Right cardiac atrium (tissue), 5 donors: Measurements from ENCODE around the gene LGR5. TPM values are rescaled to one million over a fixed set of nuclear protein-coding genes. Genes with fewer than 3 reads are reported as not detected.

Experiments
- ATAC-seq, 2 donors: fragments of 200-7000 bp; cut with Tn5 transposase; one replicate each; pipeline versions ENCODE4 v1.8.0 to v1.9.1; 2020; ENCODE audit warnings: moderate library complexity in 2 of 2, mild to moderate bottlenecking in 1 of 2
- DNase-seq, 3 donors: peaks; one replicate each; pipeline ENCODE4 v3.0.0-alpha.2; 2020
- H3K27ac ChIP-seq: one replicate; pipeline ENCODE4 v1.5.1; 2013; ENCODE audit warnings: mild to moderate bottlenecking, low read length, control low read depth, moderate library complexity
- H3K27me3 ChIP-seq: one replicate; pipeline ENCODE4 v1.6.1; 2013; ENCODE audit not compliant: control insufficient read depth, insufficient read depth
- H3K4me1 ChIP-seq: one replicate; pipeline ENCODE4 v1.6.1; 2013; ENCODE audit warnings: low read length; ENCODE audit not compliant: control insufficient read depth, insufficient read depth
- H3K4me3 ChIP-seq: one replicate; pipeline ENCODE4 v1.5.1; 2013; ENCODE audit warnings: low read length, control low read depth
- H3K9me3 ChIP-seq: one replicate; pipeline ENCODE4 v1.6.1; 2013; ENCODE audit warnings: low read length; ENCODE audit not compliant: control insufficient read depth
- WGBS: extraction: QIAGEN DNeasy Blood & Tissue Kit; methylation state at CpG from one replicate; pipeline ENCODE4 v1.1.7; 2013; 5-methylcytosine and 5-hydroxymethylcytosine counted together
- intact Hi-C, 4 donors: fragments of 100-400 bp; cut with DNase I; formaldehyde crosslinking; loops; one replicate each; pipeline versions ENCODE4 v1.11.0 to v1.14.0; 2022 to 2023
- polyA plus RNA-seq: library from polyadenylated mRNA; stranded (reverse); fragments of 200-250 nt; gene quantifications from one replicate; pipeline ENCODE4 v1.2.3, GENCODE V29; 2013
- total RNA-seq, 4 donors: library from RNA; stranded (reverse); fragmentation: NEBNext Ultra II Directional; extraction: Animal tissue kit (Norgen Biotek cat#: 25700); gene quantifications; one replicate each; pipeline ENCODE4 v1.2.1, GENCODE V29; 2021
- donor health status: healthy with polysubstance abuse.
- donor health status: DM: no; HTN: yes; CAD: no.
- donor health status: DM: no; HTN: no; CAD: no.
- donor health status: DM: no; HTN: yes; CAD: no; lungs with severe emphysema.
- donor health status: DM: yes; HTN: yes; CAD: no.

The LGR5 gene
- total and polyA plus RNA-seq, 5 donors: 0.14 to 0.68 (median 0.29) TPM; not detected in 2

DNA sequence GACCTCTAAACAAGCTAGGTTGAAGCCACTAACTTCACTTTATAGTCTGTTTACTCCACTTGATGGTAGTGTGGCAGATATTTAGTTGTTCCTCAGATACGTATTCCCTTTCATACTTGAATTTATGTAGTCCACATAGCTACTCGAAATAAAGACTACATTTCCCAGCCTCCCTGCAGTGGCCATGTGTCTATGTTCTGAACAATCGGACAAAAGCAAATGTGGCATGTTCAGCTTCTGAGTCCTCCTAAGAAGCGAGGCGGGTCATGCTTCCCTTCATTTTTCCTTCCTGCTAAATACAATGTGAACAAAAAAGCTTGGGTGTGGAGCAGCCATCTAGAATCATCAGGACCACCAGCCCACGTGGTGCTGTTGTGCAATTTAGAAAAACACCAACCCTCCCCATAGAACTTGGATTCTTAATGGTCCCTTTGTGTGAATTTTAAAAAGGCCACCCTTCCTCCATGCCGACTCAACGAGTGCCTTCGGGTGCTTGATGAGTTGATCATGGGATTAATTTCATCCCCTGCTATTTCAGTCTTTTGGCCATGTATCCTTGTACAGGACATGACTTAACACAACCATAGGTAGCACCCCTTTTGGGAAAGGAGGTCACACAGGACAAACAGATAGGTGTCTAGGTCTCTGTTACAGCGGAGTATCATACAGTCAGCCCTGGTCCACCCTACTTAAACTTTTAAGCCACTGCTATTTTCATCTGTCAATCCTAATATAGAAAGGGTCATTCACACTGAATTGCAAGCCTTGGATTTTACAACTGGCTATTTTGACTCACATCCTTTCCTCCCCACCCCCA lies 163.4 kb downstream of the LGR5 start:
- ATAC-seq (peak; percentile 38 to 53), DNase-seq (no peak)
- Histone ChIP-seq H3K27ac (no peak overlapping the region), H3K9me3 (no peaks in the 10 kb centered on the region), H3K27me3 (no peaks in the 10 kb centered on the region), H3K4me1 (no peaks in the 10 kb centered on the region), H3K4me3 (no peak overlapping the region)
- WGBS: 73% methylated on average over 10 of the region's 10 CpGs
- intact Hi-C loops: no loop called here

DNA sequence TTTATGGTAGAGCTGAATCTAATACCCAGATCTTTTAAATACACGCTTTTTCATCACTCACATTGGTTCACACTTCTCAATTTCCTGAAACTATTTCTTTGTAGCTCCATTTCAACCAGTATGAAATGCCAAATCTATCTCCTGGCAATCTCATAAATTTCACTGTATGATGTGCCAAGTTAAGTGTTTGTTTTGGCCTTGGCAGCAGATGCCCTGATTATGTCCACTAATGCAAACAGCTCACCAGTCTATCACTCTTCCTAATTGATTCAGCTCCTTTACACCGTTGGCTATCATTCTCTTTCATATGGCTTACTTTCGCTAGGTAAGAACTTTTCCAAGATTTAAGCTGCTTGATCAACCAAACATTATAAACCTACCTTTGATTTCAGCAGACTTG lies 165.4 kb downstream of the LGR5 start:
- Histone ChIP-seq H3K9me3 (no peaks in the 10 kb centered on the region), H3K27me3 (no peaks in the 10 kb centered on the region), H3K4me1 (no peaks in the 10 kb centered on the region), H3K27ac (no peak overlapping the region), H3K4me3 (no peak overlapping the region)
- intact Hi-C loops: no loop called here
- no peak for ATAC-seq
- 85% methylated on average over 3 of the region's 3 CpGs for WGBS
- DNase-seq: no peak

DNA sequence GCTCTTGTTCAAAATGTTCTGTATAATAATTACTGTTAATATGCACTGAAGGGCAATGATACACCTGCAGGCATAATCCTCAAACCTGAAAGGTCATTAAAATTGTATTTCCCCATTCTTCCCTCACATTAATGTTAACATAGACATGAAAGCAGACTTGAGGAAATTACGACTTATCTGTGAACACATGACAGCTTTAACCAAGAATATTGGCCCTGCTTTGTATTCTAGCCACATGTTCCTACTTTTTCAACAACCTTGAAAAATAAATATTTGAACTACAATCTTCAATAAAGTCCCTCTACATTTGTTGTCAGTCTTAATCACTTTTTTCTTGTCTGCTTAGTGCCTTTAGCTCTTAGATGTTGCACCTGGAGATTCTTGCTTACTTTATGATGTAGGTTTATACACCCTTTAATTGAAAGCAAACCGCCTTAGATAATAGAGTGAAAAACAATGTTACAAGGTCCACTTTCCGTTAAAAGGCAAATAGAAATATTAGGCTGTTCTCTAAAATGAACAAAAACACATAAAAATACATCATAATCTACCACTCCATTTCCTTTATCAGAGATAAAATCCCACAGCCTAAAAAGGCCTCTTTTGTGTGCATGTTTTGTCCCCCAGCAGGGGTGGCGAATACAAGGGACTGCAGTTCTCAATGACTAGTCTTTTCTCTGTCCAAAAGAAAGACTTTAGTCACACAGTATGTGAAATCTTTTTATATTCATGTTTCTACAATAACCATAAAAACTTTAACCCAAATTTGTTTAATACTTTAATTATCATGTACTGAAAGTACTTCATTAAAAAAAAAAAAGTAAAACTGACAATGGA lies 168.1 kb downstream of the LGR5 start:
- no peaks in the 10 kb centered on the region for H3K27me3 ChIP-seq
- H3K9me3 ChIP-seq: no peaks in the 10 kb centered on the region
- ATAC-seq (no peak), DNase-seq (no peak)
- H3K27ac ChIP-seq: no peak overlapping the region
- WGBS: 89% methylated on average over 4 of the region's 4 CpGs
- intact Hi-C loops: no loop called here
- no peaks in the 10 kb centered on the region for H3K4me1 ChIP-seq
- no peak overlapping the region for H3K4me3 ChIP-seq

DNA sequence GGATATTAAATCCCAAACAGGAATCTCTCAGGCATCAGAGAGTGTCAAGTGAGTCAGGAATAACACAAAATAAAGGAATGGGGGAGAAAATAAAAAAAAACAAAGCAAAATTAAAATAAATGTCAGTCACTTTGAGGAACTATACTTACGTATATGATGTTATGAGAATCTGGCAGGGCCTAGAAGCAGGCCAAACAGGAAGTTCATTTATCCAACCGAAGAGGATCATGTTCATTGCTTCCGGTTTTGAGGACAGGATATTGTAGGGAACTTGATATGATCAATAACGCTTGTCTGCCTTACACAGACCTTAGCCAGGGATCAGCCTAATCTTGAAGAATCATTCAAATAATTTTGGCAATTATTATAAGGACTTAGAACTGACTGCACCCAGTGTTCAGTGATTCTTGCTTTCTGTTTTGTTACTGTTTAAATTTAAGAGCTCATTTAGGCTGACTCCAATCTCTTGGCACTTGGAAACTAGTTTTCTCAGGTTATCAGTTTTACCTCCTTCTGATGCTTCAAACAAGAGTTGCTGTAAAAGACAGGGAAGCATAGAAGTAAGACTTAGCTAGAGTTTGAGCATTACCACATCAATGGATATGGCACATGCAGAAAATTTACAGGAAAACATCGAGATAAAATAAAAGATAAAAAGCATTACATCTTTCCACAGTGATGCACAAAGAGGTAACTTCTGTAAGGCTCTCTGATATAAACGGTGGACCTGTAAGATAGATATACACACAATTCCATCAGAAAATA lies 170.6 kb downstream of the LGR5 start:
- WGBS: 59% methylated on average over 6 of the region's 6 CpGs
- no peak for DNase-seq
- Histone ChIP-seq H3K4me3 (no peak overlapping the region), H3K9me3 (no peaks in the 10 kb centered on the region), H3K27ac (no peak overlapping the region), H3K27me3 (no peaks in the 10 kb centered on the region), H3K4me1 (no peaks in the 10 kb centered on the region)
- intact Hi-C loops: no loop called here
- no peak for ATAC-seq

DNA sequence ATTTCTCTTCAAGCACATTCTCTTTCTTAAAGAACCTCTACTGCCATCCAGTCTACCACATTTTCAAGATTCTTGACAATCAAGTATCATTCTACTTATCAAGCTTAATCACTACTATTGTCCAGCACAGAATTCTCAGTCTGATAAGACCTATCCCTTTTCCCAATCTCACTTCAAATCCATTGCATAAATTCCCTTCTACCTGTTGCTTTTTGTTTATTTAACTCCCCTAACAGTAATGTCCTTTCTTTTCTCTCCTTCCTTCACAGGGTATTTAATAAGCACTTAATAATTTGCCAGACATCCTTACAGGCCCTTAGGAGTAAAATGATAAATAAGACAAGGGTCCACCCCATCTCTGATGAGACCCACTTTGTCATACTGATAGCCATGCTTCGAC lies 182.3 kb downstream of the LGR5 start:
- Histone ChIP-seq H3K27me3 (no peaks in the 10 kb centered on the region), H3K27ac (no peak overlapping the region), H3K4me1 (no peaks in the 10 kb centered on the region), H3K9me3 (no peaks in the 10 kb centered on the region), H3K4me3 (no peak overlapping the region)
- DNase-seq (no peak), ATAC-seq (no peak)
- intact Hi-C loops: no loop called here
- WGBS: 100% methylated on average over 1 of the region's 1 CpG

DNA sequence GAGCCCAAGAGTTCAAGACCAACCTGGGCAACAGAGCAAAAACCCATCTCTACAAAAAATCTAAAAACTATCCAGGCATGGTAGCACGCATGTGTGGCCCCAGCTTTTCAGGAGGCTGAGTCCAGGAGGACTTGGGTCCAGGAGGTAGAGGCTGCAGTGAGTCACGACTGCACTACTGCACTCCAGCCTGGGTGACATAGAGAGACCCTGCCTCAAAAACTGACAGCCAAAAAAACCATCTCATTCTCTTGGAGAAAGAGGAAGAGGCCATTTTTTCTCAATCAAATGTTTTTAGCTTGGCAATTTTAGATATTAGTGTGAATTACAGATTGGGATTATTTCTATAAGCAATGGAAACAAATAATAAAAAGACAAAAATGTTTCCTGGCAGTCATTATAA lies 185.9 kb downstream of the LGR5 start:
- no peak overlapping the region for H3K4me3 ChIP-seq
- WGBS: 90% methylated on average over 2 of the region's 2 CpGs
- H3K4me1 ChIP-seq: no peaks in the 10 kb centered on the region
- no peak for ATAC-seq
- peak overlapping the region; percentile 37 for H3K27ac ChIP-seq
- no peak for DNase-seq
- intact Hi-C loops: no loop called here
- no peaks in the 10 kb centered on the region for H3K9me3 ChIP-seq
- no peaks in the 10 kb centered on the region for H3K27me3 ChIP-seq

DNA sequence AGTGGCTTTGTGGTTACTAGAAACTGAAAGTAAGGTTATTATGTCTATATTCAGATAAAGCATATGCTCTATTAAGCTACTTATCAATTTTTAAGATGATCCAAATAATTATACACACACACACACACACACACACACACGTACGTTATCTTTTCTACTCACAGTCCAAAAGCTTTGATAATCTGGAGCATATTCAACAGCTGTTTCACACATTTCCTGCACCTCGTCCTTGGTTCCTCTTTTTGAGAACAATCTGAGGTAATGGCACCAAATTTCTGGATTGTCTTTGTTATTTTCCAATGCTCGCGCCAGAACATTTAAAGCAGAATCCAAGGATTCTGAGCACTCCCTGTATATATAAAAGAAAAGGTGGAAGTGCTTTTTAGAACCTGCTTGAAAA lies 186.5 kb downstream of the LGR5 start:
- Histone ChIP-seq H3K4me1 (no peaks in the 10 kb centered on the region), H3K27me3 (no peaks in the 10 kb centered on the region), H3K27ac (no peak overlapping the region), H3K9me3 (no peaks in the 10 kb centered on the region), H3K4me3 (no peak overlapping the region)
- ATAC-seq (peak; percentile 51 to 70), DNase-seq (no peak)
- WGBS: 25% methylated on average over 5 of the region's 5 CpGs
- intact Hi-C loops: no loop called here

DNA sequence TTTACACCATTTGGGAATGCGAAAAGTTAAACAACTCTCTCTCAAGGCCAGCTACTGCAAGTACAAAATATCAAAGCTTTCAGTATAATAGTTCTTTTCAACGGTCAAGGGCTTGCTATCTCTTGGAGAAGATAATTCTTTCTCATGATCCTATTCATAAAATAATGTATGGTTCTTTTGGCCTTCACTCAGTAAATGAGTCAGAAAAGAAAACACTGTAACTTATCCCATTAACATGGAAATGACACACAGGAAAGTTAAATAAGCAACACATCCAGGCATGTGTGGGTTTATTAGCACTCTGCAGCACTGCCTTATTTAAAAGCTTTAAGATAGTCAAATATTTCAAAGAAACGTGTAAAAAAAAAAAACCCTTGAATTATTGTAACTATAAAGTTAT lies 187.2 kb downstream of the LGR5 start:
- H3K27me3 ChIP-seq: no peaks in the 10 kb centered on the region
- intact Hi-C loops: no loop called here
- no peak overlapping the region for H3K4me3 ChIP-seq
- H3K4me1 ChIP-seq: no peaks in the 10 kb centered on the region
- H3K9me3 ChIP-seq: no peaks in the 10 kb centered on the region
- no peak overlapping the region for H3K27ac ChIP-seq
- ATAC-seq (peak in 1 of 2 donors; percentile 31), DNase-seq (no peak)
- WGBS: 43% methylated on average over 3 of the region's 3 CpGs

DNA sequence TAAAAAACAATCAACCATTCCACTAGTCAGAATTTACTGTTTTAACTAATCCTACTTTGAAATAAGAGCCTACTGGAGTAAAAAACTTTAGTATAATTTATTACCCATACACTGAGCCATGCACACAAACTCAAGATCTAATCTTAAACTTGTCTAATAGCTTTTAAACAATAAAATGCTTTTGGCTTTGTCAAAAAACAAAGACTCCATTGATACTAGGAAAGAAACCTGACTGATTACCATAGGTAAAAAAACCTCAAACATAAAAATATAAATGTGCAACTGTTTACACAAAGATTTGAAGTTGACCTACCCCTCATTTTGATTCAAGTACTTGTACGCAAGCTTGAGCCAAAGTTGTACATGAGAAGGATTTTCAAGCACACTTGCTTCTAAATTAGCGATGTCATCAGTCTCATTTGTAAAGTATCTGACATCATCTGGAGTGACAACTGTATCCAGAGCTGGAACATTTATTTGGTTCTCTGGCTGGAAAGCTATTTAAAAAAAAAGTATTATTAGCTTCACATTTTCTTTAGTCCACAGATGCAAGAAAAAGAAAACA lies 187.9 kb downstream of the LGR5 start:
- H3K27ac ChIP-seq: no peak overlapping the region
- intact Hi-C loops: no loop called here
- no peaks in the 10 kb centered on the region for H3K27me3 ChIP-seq
- H3K9me3 ChIP-seq: no peaks in the 10 kb centered on the region
- WGBS: 87% methylated on average over 2 of the region's 2 CpGs
- ATAC-seq: no peak
- DNase-seq: no peak
- no peaks in the 10 kb centered on the region for H3K4me1 ChIP-seq
- H3K4me3 ChIP-seq: no peak overlapping the region
